SU-DHL-6 (cell line): Measurements from ENCODE around the gene RAB36.

Experiments
- CTCF ChIP-seq: fragments of 200-600 bp; sonication (generic); IDR thresholded peaks from one replicate; pipeline ENCODE4 v1.5.1; 2017; ENCODE audit warnings: antibody characterized with exemption, mild to moderate bottlenecking, low read length, moderate library complexity; ENCODE audit not compliant: insufficient read depth, poor library complexity, severe bottlenecking
- EZH2phosphoT487 ChIP-seq: fragments of 200-600 bp; sonication (generic), shearing (Covaris generic); conservative IDR thresholded peaks from 2 replicates; pipeline ENCODE4 v1.6.1; 2018; ENCODE audit warnings: mild to moderate bottlenecking, antibody characterized with exemption, low read length, moderate library complexity, mixed read lengths

DNA sequence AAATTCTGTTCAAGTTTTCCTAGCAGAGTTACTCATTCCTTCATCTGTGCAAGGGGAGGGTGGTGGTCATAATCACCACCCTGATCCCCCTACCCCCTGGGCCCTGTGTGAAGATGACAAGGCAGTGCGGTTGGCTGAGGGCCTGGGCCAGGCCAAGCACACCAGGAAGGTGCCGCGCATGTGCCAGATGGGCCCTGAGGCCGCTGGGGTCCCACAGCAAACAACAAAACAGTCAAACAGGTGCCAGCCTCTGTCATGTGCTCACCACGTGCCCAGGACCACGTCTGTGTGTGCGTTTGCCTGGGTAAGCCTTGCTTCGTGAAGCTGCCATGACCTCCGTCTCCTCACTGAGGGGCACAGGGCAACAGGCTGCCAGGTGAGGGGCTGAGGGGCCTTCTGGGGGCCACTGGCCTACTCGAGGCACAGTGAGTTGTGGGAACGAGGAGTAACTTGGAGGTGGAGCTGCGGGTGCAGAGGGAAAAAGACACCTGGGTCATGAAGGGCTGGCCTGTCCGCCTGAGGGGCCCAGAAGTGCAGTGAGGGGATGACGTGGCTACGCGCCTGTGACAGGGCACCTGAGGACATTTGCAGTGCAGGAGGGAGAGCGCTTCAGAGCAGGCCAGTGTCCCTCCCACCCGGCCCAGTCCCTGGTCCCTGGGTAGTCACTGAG lies 29.3 kb upstream of the RAB36 start:
- TF ChIP-seq CTCF (no peak), EZH2phosphoT487 (no peak)
